ENCODE data around the gene KDM4C.

KDM4C gene

DNA sequence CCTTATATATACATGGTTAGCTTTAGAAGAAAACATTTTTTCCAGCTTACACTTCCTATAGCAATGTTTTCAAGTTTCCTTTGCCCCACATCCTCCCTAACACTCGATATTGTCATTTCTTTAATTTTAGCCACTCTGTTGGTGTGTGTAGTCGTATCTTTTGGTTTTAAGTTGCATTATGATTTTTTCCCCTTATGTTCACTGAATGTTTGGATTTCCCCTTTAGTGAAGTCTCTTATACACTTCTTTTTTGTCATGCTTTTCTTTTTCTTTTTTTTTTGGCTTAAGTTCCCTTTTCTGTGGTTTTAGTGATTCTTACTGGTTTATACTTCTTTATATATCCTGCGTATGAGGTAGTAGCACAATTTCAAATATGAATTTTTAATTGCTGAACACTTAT is 58.8 kb downstream of the KDM4C start:
- DNase-seq = no peak

DNA sequence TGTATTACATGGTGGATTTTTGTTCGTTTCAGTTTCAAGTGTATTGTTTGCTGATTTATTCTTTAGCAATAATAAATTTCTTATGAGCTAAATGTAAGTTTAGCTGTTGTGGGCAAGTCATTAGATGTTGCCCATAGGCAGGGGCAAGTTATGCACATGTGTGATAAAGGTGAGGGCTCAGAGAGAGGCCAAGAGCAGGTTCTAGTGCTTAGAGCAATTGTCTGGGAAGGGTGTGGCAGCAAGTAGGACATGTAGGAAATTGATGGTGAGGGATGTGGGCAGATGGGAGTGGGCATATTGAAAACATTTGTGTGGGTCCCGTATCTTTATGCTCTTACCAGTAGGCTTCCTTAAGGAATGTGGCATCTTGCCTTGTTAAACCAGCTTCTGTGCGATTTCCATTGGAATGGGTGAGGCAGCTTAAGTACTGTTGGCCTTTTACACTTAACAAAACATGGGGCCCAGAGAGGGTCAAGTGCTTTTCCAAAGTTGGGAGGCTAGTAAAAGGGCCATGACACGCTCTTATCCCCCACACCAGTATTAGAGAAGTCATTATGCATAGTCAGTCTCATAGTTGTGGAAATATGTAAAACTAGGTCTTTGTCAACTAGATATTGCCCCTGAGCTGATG is 60.6 kb downstream of the KDM4C start:
- DNase-seq = no peak

DNA sequence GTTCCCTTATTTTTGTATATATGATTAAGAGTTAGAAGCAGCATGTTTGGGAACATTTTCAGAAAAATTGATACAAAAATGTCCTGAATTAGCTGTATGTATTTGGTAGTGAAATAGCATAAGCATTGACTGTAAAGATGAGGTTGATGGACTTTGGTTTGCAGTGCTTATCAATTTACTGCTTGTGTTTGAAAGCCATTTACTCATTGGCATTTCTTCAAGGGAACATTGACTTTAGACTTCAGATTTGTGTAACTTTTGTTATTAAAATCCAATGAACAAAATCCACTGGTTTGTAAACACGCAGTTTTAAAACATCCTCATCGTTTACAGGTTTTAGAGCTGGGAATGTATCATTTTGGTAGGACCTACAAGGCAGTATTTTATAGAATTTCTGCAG is 61.3 kb downstream of the KDM4C start:
- DNase-seq = no peak

DNA sequence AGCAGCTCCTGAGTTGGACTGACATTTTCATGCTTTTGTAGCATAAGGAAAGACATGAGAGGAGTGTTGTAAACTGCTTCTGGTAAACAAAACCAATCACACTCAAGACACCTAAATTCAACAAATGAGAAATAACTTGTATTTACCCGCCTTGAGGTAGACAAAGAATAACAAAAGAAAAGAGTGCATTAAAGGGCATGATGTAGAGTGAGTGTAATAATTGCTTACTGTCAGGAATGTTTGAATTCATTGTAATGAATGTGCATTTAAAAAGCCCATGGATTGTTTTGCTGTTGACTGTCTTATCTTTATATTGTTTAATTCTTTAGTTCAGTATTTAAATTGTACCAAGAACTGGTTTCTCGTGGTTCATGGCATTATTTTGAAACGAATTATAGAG is 61.8 kb downstream of the KDM4C start:
- no peak for DNase-seq

DNA sequence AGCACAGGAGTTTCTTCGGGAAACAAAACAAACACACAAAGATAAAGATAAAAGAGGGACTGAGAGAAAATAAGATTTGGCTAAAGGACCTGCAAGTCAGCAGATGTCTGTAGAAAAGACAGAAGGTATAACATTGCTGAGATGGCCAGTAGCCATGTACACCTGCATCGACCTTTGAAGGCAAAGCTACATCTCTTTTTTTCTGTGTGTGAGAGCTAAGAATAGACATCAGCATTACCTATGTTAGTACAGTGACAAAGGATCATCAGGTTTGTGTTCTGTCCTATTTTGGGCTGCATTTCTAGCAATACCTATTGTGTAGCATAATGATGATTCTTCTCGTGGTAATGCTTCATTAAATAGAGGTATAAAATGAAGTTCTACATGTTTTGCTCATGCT is 64.9 kb downstream of the KDM4C start:
- DNase-seq = no peak

DNA sequence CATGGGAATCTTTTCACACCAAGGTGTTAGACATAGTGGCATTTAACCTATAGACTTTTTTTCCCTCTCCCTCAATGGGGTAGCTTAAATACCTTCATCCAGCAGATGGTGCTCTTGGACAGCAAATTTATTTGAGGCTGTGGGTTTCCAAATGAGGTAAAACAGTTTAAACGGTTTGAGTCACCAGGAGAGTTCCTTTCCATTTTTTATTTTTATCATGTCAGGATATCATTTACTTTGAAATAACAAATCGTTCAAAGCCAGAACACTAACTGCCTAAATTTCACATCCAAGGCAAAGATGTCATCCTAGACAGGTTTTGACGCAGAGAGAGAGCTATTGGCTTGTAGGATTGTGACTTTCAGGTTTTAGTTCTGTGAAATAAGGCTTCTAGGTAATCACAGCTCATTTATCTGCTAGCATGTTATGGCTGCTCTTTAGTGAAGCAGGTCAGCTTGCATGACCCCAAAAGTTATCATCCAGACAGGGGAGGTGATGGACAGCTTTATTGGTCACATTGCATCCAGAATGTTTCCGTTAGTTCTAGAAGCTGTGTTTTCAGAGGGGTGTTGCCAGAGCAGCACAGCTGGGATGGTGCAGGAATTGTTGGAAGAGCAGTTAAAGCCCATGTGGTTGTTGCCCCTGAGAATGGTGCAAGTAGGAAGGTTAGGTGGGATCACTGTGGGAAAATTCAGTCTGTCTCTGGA is 69.8 kb downstream of the KDM4C start:
- peak; percentile 60 for DNase-seq

DNA sequence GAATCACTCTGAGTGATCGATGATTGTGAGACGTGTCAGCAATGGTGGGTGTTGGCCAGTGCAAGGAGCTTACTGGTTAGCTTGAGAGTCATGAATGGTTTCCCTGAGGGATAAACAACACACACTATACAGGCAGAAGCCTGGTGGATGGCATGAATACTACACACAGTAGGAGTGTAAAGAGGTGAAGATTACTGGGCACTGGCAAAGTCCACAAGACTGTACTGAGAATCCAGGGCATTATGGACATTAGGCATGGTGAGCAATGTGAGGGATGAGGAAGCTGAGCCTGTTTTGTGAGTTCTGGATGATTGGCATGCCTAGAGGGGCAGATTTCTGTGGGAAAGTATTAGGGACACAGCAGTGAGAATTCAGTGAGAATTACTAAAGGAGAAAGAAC is 71.3 kb downstream of the KDM4C start:
- DNase-seq = no peak

DNA sequence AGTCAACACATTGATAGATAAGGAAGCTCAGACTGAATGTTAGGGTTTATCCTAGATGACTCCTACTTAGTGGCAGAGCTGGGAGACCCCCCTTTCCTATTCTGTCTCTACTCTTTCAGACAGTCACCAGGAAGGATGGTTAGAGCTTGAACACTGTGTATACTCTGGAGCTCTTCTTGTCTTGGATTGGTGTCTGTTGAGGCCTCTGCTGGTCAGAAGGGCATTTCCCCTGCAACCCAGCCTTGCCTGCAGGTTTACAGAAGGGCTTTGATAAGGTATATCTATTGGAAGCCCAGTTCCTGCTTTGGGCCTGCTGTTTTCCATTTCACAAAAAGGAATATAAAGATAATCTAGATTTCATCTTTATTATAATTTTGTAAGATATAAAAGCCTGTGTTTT is 71.8 kb downstream of the KDM4C start:
- DNase-seq = no peak

DNA sequence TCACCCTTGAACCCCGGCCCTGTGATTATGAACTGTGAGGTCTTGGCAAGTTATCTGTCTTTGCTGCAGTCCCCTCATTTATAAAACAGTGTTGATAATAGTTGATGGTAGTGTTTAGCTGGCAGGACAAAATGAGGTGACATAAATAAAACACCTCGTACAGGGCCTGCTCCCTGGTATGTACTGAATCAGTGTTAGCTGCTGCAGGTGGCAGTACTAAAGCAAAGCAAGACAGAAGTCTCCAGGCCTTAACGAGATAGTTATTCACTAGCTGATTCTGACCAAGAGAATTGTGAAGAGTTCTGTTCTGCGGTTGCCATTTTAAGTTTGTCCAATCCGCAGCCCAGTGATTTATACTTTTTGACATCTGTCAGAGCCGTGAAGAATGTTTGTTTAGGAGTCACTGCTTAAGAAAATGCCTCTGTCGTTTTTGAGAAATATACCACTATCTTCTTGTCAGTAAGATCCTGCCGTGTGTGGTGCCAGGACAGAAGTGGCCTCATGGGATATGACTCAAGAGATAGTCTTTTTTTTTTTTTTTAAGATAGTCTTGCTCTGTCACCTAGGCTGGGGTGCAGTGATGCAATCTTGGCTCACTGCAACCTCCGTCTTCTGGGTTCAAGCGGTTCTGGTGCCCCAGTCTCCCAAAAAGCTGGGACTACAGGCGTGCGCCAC is 75.9 kb downstream of the KDM4C start:
- no peak for DNase-seq

DNA sequence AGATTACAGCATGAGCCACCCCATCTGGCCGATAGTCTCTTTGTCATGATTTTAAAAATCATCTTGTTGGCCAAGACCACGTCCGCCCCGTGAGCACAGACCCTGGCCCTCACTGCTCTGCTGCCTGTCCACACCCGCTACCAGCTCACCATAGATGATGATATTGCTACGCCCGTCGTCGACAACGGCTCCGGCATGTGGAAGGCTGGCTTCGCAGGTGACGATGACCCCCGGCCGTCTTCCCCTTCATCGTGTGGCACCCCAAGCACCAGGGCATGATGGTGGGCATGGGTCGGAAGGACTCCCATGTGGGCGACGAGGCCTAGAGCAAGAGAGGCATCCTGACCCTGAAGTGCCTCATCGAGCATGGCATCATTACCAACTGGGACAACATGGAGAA is 76.5 kb downstream of the KDM4C start:
- no peak for DNase-seq

DNA sequence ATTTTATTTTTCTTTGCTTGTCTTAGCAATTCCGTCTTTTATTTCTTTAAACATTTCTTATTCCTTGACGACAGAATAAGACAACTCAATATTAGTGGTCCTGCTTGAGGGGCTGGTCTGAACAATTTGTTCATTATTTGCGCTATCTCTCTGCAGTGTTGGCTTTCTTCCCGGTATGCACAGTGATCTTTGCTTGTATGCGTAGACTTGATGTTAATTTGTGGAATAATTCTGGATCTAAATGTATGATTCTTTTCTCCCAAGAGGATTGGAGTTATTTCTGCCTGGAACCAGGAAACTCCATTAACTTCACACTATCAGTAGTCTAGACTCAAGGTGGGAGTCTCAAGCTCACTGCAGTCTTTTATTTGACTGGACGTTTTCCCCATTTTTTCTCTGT is 80.4 kb downstream of the KDM4C start:
- no peak for DNase-seq

DNA sequence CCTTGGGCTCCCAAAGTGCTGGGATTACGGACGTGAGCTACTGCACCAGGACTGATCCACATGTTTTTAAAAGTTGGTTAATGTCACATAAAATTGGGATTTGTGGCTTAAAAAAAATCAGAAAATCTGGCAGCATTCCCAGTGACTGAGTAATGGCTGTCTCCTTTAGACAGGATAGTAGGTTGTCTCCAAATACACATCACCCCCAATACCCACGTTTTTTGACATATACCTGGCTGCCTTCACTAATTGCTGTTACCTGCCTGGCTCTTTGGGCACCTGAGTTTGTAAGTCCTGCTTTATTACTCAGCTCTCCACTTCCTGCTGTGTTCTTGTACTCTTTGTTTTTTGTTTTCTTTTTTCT is 84.8 kb downstream of the KDM4C start:
- no peak for DNase-seq

DNA sequence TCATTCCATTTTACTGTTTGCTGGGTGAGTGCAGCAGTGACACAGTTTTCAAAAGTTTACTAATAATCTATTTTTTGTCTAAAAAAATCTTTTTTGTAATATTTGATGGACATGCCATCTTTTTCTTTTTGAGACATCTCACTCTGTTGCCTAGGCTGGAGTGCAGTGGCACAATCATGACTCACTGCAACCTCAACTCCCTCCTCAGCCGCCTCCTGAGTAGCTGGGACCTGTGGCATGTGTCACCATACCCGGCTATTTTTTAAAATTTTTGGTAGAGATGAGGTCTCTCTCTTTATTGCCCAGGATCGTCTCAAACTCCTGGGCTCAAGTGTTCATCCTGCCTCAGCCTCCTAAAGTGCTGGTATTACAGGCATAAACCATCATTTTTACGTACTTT is 86.0 kb downstream of the KDM4C start:
- DNase-seq = no peak

DNA sequence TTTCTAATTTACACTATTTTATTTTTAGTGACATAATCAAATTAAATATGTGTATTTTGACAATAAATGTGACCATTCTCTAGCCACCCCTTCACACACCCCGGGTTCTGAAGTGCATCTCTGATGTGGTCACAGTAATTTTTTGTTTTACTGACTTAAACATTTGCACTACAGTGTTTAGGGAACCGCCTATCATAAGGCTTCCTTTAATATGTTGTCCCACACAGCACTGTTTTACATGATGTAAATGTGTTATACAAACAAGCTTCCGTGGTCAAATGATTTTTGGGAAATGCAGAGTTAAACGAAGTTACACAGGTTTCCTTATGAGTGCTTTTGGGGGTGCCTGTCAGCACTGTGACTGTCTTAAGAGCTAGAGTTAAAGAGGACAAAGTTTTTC is 86.5 kb downstream of the KDM4C start:
- DNase-seq = no peak

DNA sequence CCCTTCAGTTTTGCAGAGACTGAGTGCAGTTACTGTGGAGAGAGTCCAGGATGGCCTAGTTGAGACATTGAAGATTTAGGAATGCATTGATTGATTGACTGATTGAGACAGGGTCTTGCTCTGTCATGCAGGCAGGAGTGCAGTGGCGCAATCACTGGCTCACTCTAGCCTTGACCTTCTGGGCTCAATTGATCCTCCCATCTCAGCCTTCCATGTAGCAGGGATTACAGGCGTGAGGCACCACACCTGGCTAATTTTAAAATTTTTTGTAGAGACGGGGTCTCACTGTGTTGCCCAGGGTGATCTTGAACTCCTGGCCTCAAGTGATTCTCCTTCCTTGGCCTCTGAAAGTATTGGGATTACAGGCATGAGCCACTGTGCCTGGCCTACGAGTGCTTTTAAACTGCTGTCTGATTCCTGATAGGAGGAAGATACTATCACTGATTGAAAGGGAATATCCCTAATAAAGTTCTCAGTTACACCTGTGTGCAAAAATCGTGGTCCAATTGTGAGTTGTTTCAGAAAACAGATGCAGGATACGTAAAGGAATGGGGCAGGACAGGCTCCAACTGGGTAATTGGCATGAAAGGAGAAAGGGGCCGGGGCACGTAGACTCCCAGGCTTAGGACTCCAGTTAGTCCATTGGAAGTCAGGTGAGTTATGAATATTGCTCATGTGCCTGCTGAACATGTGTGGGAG is 87.5 kb downstream of the KDM4C start:
- DNase-seq = no peak

DNA sequence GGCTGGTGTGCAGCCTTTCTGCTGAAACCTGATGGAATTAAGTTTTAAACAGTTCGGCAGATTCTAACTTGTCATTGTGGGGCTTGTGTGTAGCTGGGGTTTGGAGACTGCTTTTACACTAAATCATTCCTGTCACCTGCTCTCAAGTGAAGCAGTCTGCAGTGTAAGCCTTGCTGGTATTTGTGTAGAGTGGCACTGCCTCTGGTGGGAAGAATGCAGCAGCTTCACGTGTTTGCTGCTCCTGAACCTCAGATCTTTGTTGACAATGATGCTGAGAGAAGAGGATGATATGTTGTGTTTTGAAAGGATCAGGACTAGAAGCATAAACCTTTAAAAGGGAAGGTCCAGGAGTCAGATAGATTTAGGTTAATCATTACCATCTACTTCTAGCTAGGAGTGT is 88.1 kb downstream of the KDM4C start:
- no peak for DNase-seq

DNA sequence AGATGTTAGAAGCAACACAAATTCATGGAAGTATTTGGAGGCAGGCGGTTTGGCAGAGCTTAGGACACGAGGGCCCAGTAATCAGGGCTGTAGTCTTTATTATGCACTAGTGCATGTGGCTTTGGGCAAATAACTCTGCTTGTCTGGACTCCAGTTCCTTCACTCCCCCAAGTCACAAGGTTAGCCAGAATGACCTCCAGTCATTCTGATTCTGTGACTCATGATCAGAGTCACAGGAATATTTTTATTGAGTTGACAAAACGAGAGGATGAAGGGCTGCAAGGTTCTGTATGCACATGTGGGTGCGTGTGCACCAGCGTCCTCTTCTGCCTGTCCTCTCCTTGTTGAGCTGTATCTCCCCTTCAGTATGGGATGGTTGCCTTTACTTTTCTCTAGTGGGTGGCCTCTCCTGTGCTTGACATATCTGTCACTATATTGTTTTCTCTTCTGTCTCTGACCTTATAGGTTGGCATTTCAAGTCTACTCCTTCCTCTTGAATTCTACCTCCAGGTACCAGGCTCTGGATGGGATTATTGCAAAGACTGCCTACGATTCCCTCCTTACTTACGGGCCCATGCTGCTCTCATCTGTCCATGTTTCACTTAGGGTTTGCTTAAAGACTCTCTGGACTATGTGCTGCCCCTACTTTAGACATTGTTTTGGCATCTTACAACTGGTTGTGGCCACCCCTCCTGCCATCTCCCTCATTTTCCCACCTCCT is 94.6 kb downstream of the KDM4C start:
- no peak for DNase-seq

DNA sequence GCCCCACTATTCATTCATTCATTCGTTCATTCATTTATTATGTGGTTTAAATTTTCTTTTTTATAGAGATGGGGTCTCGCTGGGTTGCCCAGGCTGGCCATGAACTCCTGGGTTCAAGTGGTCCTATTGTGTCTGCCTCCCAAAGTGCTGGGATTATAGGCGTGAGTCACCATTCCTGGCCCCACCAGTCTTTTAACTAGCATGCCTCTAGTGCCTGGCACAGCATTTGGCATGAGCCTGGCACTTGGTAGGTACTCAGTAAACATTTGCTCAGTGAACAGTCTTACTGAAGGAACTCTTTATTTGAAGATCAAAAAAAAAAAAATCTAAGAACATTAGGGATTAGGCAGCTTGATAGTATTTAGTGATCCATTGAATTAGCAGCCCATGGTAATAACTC is 98.1 kb downstream of the KDM4C start:
- no peak for DNase-seq

DNA sequence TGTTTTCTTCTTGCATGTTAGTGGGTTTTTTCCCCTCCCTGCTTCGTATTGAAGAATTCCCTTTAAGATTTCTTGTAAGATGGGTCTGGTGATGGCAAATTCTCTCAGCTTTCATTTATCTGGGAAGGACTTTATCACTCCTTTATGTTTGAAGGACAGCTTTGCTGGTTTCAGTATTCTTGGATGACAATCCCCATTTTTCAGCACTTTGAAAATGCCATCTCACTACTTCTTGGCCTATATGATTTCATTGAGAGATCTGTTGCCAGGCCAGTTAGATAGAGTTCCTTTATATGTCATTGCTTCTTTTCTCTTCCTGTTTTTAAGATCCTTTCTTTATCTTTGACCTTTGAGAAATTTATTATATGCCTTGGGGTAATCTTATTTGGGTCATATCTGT is 106.3 kb downstream of the KDM4C start:
- DNase-seq = no peak

DNA sequence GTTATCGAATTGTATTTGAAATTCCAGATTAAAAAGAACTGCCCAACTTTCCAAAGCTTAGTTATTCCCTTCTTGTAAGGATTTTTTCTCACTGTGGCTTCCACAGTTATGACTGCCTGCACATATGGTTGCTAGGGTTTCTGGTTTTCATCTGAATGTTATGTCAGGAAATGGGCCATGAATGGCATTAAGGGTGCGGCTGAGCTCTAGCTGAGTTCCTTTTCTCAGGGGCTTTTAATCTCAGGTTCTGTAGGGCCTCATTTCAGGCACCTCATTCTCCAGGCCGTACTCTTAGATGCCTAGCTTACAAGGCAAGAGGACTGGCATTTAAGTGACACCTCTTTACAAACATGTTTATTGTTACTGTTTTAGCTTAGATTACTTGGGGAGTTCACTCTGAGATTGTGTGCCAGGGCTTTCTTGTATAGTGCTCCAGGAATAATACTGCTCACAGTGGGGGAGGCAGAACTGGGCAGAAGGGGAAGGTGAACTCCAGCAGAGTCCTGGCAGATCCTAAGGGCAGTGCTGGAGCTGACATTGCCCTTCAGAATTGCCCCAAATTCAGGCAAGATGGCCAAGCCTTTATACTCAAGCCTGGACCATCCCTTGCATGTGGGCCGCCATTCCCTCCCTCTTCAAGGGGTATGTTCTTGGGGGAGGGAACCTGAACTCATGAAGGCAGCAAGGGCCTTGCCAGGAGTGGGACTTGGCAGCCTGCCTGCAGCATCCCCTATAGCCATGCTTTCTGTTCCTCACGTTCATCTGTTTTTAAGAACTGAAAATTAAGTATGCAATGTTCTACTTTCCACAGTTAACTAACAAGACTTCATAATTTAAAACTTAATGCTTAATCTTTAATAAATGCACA is 111.5 kb downstream of the KDM4C start:
- DNase-seq = no peak

DNA sequence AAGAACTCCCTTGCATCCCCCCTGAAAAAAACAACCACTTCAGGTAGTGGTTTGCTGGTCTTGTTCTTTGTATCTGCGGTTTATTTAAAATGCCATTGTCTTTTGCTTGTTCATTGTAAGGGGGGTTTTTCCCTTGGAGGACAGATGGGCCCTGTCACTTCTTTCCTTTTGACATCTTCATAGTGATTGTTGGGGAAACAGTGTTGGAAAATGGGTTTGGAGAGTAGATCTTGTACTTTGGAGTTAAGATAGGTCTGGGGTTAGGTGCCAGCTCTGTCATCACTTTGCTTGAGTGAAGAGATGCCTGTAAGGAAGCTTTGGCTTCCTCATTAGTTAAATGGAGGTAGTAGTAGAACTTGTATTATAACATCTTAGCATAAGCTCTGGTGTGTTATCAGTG is 112.4 kb downstream of the KDM4C start:
- no peak for DNase-seq

All from NCI-H1092 treated with DMSO at 0.1 percent for 48 hours (cell line).